GM23338 (cell line): ENCODE measurements around the gene TXLNG. TPM values are rescaled to one million over a fixed set of nuclear protein-coding genes. Genes with fewer than 3 reads are reported as not detected.

ENCODE experiments used
- ATAC-seq: fragments of 200-7000 bp; cut with Tn5 transposase; 3 replicates; pipeline ENCODE4 v1.9.1; 2020
- DNase-seq: peaks from one replicate; pipeline ENCODE4 v3.0.0-alpha.2; 2015; ENCODE audit warnings: low spot score
- H2AFZ ChIP-seq: fragments of 200-600 bp; sonication (generic); 2 replicates; pipeline ENCODE4 v1.8.0; 2016; ENCODE audit warnings: antibody characterized with exemption, mild to moderate bottlenecking, moderate library complexity
- H3F3A ChIP-seq: fragments of 200-600 bp; sonication (generic); replicated peaks from 2 replicates; pipeline ENCODE4 v1.8.0; 2017; ENCODE audit warnings: antibody characterized with exemption, mixed run types, low read depth
- H3K27ac ChIP-seq: fragments of 200-600 bp; sonication (generic); 2 replicates; pipeline ENCODE4 v1.6.1; 2016; ENCODE audit warnings: low read depth
- H3K27me3 ChIP-seq: fragments of 200-600 bp; sonication (generic); 2 replicates; pipeline ENCODE4 v1.8.0; 2016; ENCODE audit warnings: mild to moderate bottlenecking, mixed run types, moderate library complexity; ENCODE audit not compliant: insufficient read depth
- H3K36me3 ChIP-seq: fragments of 200-600 bp; sonication (generic); 2 replicates; pipeline ENCODE4 v1.8.0; 2016; ENCODE audit warnings: mild to moderate bottlenecking; ENCODE audit not compliant: insufficient read depth
- H3K4me1 ChIP-seq: fragments of 200-600 bp; sonication (generic); 2 replicates; pipeline ENCODE4 v1.8.0; 2016; ENCODE audit warnings: mild to moderate bottlenecking, moderate library complexity; ENCODE audit not compliant: insufficient read depth
- H3K4me2 ChIP-seq: fragments of 200-600 bp; sonication (generic); 2 replicates; pipeline ENCODE4 v1.7.1; 2017; ENCODE audit warnings: mixed run types
- H3K4me3 ChIP-seq: fragments of 200-600 bp; sonication (generic); 2 replicates; pipeline ENCODE4 v1.6.1; 2016; ENCODE audit warnings: mixed run types
- H3K79me2 ChIP-seq: fragments of 200-600 bp; sonication (generic); replicated peaks from 2 replicates; pipeline ENCODE4 v1.8.0; 2017; ENCODE audit warnings: mild to moderate bottlenecking; ENCODE audit not compliant: insufficient read depth
- H3K9me2 ChIP-seq: fragments of 200-600 bp; sonication (generic); 2 replicates; pipeline ENCODE4 v1.8.0; 2017; ENCODE audit not compliant: insufficient read depth
- H4K20me1 ChIP-seq: fragments of 200-600 bp; sonication (generic); replicated peaks from 2 replicates; pipeline ENCODE4 v1.8.0; 2017; ENCODE audit warnings: mild to moderate bottlenecking; ENCODE audit not compliant: insufficient read depth
- H3K27ac Mint-ChIP-seq: 2 replicates; pipeline ENCODE4 v1.8.0; 2020; ENCODE audit warnings: inconsistent platforms, mild to moderate bottlenecking, moderate library complexity, mixed read lengths
- H3K27me3 Mint-ChIP-seq: 3 replicates; pipeline ENCODE4 v1.8.0; 2022; ENCODE audit warnings: low read depth, mild to moderate bottlenecking, moderate library complexity, mixed read lengths, inconsistent platforms; ENCODE audit not compliant: insufficient read depth, poor library complexity
- H3K36me3 Mint-ChIP-seq: 3 replicates; pipeline ENCODE4 v1.8.0; 2021; ENCODE audit warnings: low read depth, mild to moderate bottlenecking, inconsistent platforms, moderate library complexity, mixed read lengths
- H3K4me1 Mint-ChIP-seq: 3 replicates; pipeline ENCODE4 v1.8.0; 2020; ENCODE audit warnings: mild to moderate bottlenecking, inconsistent platforms, mixed read lengths
- H3K4me3 Mint-ChIP-seq: 3 replicates; pipeline ENCODE4 v1.8.0; 2021; ENCODE audit warnings: moderate library complexity, mild to moderate bottlenecking, inconsistent platforms, mixed read lengths
- H3K9me3 Mint-ChIP-seq: 3 replicates; pipeline ENCODE4 v1.8.0; 2020; ENCODE audit warnings: moderate library complexity, mild to moderate bottlenecking, inconsistent platforms, mixed read lengths
- CREB1 ChIP-seq: fragments of 250-450 bp; sonication (Bioruptor Pico); IDR thresholded peaks from 2 replicates; pipeline ENCODE4 v1.5.0; 2020; ENCODE audit warnings: low read depth, mild to moderate bottlenecking, moderate library complexity
- CTCF ChIP-seq, 2 experiments: fragments of 200-600 bp in 1 of 2; sonication (generic) in 1 of 2; conservative IDR thresholded peaks; 2 replicates each; pipeline versions ENCODE4 v1.5.1 to v1.6.1; 2016 to 2017; ENCODE audit warnings: antibody characterized with exemption in 2 of 2, low read depth in 2 of 2, mild to moderate bottlenecking in 2 of 2, moderate library complexity in 1 of 2
- ETS1 ChIP-seq: IDR thresholded peaks from 2 replicates; pipeline ENCODE4 v1.6.1; 2016; ENCODE audit warnings: antibody characterized with exemption
- EZH2 ChIP-seq: fragments of 200-600 bp; sonication (generic); IDR thresholded peaks from one replicate; pipeline ENCODE4 v1.8.0; 2017; ENCODE audit warnings: antibody characterized with exemption, mild to moderate bottlenecking, low read depth; ENCODE audit not compliant: unreplicated experiment
- EZH2phosphoT487 ChIP-seq: fragments of 200-600 bp; sonication (generic); IDR thresholded peaks from one replicate; pipeline ENCODE4 v1.8.1; 2018; ENCODE audit warnings: antibody characterized with exemption; ENCODE audit not compliant: unreplicated experiment
- JUNB ChIP-seq: IDR thresholded peaks from one replicate; pipeline ENCODE4 v1.6.1; 2016; ENCODE audit warnings: antibody characterized with exemption; ENCODE audit not compliant: unreplicated experiment
- NANOG ChIP-seq: IDR thresholded peaks from 2 replicates; pipeline ENCODE4 v1.6.1; 2016; ENCODE audit warnings: antibody characterized with exemption, borderline replicate concordance
- POLR2AphosphoS5 ChIP-seq: IDR thresholded peaks from 2 replicates; pipeline ENCODE4 v1.6.1; 2016; ENCODE audit warnings: antibody characterized with exemption, low read depth
- REST ChIP-seq: IDR thresholded peaks from one replicate; pipeline ENCODE4 v1.6.1; 2018; ENCODE audit warnings: antibody characterized with exemption; ENCODE audit not compliant: unreplicated experiment
- STAT1 ChIP-seq: IDR thresholded peaks from one replicate; pipeline ENCODE4 v1.6.1; 2016; ENCODE audit warnings: antibody characterized with exemption; ENCODE audit not compliant: unreplicated experiment
- ZNF114 ChIP-seq: fragments of 250-450 bp; sonication (Bioruptor Pico); IDR thresholded peaks from 2 replicates; pipeline ENCODE4 v1.5.0; 2020; ENCODE audit warnings: mild to moderate bottlenecking, moderate library complexity
- ZNF331 ChIP-seq: fragments of 250-450 bp; sonication (Bioruptor Pico); IDR thresholded peaks from 2 replicates; pipeline ENCODE4 v1.5.0; 2020; ENCODE audit warnings: low read depth, mild to moderate bottlenecking, moderate library complexity
- ZNF462 ChIP-seq: fragments of 250-450 bp; sonication (Bioruptor Pico); IDR thresholded peaks from 2 replicates; pipeline ENCODE4 v1.5.0; 2020; ENCODE audit warnings: mild to moderate bottlenecking, moderate library complexity
- polyA plus RNA-seq: library from polyadenylated mRNA; unstranded; fragments of >200 nt; fragmentation: Nextera tagmentation; extraction: Ambion mirVana; gene quantifications from 2 replicates; pipeline ENCODE4 v1.2.1, GENCODE V29; 2016
- total RNA-seq: library from RNA; depleted of rRNA; stranded (reverse); fragments of >200 nt; shearing (Covaris generic); gene quantifications from 2 replicates; pipeline ENCODE4 v1.2.3, GENCODE V29; 2014

The TXLNG gene
- total and polyA plus RNA-seq, 2 experiments from 2014 or later = 45.3 to 48.4 TPM

- H3K27ac Mint-ChIP-seq = no peak overlapping the region
- no peaks in the 10 kb centered on the region for H3K4me1 ChIP-seq
- no peak overlapping the region for H2AFZ ChIP-seq
- H3K36me3 ChIP-seq = peaks cover 9% of the 10 kb centered on the region; the same call in 1 of the 2 replicates
- no peak overlapping the region for H3K4me3 ChIP-seq
- no peaks in the 10 kb centered on the region for H3K27me3 Mint-ChIP-seq
- H3K4me1 Mint-ChIP-seq = peaks cover 3% of the 10 kb centered on the region; the same call in 1 of the 3 replicates
- ATAC-seq (no peak), DNase-seq (no peak)
- no peak for TF ChIP-seq EZH2phosphoT487
- no peak for TF ChIP-seq CREB1 (CRISPR knock-in tag)
- no peak for TF ChIP-seq REST
- no peak for TF ChIP-seq ZNF462 (CRISPR knock-in tag)
- no peak for TF ChIP-seq NANOG
- no peak for TF ChIP-seq POLR2AphosphoS5
- TF ChIP-seq CTCF (conservative IDR thresholded peaks at IDR 0.05; ENCODE audit: low read depth in 2 of 2) = no peak
- TF ChIP-seq ETS1 = no peak
- TF ChIP-seq ZNF114 (CRISPR knock-in tag) = no peak
- TF ChIP-seq JUNB = no peak
- TF ChIP-seq STAT1 = no peak
- TF ChIP-seq ZNF331 (CRISPR knock-in tag) = no peak
- no peak for TF ChIP-seq EZH2
- H3K36me3 Mint-ChIP-seq = peaks cover 92% of the 10 kb centered on the region
- H3K79me2 ChIP-seq = peaks cover 44% of the 10 kb centered on the region
- no peaks in the 10 kb centered on the region; the same call in none of the 2 replicates for H4K20me1 ChIP-seq
- H3K4me2 ChIP-seq = no peak overlapping the region
- 0 out of 2 replicates have a peak, but pooled peaks cover 6% of the 10 kb centered on the region for H3F3A ChIP-seq
- H3K27ac ChIP-seq = no peak overlapping the region
- H3K9me3 Mint-ChIP-seq = no peaks in the 10 kb centered on the region; the same call in 1 of the 3 replicates
- no peaks in the 10 kb centered on the region for H3K27me3 ChIP-seq
- H3K4me3 Mint-ChIP-seq = no peak overlapping the region
- H3K9me2 ChIP-seq = no peaks in the 10 kb centered on the region
Measured at GRCh38 chrX:16853537-16853936, 67.3 kb downstream of the TXLNG start.
